ENCODE measurements around the gene VASN.
"Not testable (repeated sequence)": the region's sequence is repeated elsewhere in the genome, so short reads cannot be mapped to it uniquely, and the experiment has no call there.

The VASN gene

DNA sequence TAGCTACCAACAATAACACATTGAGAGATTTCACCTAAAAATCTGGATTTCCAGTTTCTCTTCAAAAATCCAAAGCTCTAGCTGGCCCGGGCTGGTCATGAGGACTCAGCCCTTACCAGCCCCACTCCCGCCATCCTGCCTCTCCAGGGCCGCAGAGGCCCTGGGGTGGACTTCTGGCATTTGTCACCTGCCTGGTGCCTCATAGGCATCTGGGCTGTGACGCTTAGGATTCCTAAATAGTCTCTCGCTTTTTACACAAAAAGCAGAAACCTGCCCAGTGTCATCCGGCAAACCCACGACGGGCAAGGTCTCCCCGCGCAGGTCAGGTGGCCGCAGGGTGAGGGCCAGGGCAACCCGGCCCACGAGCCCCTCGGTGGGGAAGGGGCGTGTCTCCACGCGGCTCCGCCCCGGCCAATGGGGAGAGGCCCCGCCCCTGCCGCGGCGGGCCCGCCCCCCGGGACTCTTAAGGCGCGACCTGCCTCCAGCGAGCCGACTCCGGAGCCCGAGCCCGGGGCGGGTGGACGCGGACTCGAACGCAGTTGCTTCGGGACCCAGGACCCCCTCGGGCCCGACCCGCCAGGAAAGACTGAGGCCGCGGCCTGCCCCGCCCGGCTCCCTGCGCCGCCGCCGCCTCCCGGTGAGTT, at the start of gene VASN:
VASN (plus strand) TSS at position 492 of the 644 bp plus-strand sequence. CDS start 9,030 bp downstream, outside the sequence.
- DNase-seq (ENCODE audit: low read depth): peak; percentile 57

DNA sequence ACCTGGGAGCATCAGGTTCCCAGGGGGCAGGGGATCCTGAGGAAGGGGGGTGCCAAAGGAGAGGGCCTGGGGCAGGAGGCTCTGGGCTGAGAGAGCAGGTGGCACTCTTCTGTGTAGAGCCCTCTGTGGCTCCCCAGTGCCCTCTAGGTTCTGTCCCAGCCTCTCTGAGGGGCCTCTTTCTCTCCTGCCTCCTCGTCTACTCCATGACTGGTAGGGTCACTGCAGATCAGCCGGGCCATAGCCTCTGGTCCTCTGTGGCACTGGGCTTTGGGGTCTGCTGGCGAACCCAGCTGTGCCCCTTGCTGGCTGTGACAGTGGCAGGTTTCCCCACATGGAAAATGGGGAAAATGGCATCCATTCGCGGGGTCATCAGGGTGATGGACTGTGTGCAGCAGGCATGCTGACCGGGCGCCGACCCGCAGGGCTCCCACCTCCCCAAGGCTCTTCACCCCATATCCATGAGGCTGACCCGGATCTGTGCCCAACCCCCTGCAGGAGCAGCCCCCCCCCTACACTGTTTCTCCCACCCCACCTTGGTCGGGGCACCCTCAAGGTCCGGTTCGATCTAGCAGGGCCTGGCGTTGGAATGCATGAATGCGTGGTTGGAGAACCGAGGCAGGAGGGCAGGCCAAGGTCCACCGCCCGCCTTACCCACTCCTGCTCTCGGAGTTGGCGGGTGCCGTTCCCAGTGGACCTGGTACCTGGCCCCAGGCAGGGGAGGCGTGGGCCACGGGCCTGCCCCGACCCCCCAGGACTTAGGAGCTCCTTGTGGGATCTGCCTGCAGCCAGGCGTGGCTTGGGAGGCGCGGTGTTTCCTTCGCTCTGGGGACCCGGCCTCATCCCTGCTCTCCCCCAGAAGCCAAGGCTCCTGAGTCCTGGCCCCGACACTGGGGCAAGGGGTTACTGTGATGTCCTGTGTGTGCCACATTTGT, 49.3 kb upstream of the VASN start:
- DNase-seq (ENCODE audit: low read depth): no peak

DNA sequence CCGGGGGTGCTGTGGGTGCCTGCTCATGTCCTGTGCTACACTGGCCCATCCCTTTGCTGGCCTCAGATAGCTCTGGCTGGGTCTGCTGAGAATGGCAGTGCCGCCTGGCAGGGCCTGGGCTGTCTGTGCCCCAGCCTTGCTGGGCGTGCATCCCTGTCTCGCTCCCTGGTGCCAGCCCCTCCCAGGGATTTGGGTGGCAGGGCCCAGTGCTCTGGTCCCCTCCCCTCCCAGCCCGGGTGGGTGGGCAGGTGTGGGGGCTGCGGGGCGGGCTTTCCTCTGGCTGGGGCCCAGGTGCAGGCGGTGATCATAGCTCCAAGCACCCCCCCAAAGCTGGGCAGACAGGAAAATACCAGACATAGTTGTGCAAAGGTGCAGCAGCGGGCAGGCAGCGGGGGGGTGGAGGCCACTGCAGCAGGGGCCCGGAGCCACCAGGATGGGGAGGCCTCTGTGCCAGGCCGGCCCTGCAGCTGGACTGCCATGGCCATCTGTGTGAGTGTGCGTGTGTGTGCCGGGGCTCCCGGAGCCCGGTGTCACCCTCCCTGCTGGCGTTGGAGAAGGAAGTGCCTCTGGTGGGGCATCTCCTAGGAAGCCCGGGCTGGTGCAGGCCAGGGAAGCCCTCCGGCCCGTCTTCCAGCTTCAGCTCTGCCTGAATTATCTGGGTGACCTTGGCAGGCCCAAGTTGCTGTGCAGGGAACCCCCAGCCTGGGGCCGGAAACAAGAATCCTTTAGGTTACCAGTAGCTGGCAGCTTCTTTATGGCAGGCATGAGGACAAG, 48.4 kb upstream of the VASN start:
- DNase-seq (ENCODE audit: low read depth): no peak

DNA sequence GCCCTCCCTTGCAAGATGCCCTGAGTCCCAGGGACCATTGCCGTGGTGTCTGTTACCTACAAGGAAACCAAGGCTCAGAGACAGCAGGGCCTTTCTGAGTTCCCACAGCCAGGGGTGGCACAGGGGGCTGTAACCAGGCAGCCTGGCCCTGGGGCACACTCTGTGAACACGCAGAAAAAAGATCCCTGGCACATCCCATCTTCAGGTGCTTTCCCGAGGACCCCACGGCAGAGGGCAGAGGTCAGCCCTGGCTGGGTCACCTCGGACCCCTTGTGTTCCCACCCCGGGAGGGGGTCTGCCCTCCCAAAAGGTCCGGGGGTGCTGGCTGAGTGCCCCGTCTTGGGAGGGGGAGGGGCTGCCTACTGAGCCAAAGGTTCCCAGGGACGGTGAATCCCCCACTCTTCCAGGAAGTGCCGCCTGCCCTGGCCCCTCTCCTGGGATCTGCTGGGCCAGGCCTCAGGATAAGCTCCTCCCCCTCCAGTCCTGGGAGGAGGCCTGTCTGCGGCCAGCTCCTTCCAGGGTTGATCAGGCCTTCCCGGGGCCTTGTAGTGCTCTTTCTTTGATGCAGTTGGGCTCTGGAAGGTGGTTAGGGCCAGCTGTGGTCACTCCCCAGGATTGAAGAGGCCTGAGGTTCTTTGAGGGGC, 47.7 kb upstream of the VASN start:
- no peak for DNase-seq (ENCODE audit: low read depth)

DNA sequence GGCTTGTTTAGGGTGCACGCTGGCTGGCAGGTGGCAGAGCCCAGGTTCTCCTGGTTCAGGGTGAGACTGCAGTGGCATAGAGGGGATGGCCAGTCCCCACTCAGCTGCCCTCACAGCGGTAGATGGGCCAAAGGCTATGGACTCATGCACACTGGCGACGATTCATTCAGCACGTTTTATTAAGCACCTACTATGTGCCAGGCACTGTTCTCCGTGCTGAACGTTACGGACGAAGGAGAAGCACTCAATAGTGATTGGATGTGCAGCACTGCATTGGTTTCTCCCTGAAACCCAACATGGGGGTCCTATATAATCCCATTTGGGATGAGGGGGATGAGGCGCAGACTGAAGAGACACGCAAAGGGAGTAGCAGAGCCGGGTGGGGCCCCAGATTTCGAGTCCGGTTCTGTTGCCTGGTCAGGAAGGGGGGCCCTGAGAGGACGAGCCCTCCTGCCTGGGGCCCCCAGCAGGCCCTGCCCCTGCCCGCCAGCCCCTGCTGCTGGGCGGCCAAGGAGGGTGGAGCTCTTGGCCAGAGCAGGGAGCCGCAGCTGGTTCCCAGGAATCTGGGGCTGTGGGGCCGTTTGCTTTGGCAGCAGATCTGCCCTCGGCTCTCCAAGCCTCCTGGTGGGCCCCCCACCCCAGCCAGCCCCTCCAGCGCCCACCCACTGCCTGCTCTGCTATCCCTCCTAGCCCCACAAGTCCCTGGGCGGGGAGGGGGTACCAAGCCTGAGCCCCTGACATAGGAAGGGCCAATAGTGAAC, 47.0 kb upstream of the VASN start:
- no peak for DNase-seq (ENCODE audit: low read depth)

DNA sequence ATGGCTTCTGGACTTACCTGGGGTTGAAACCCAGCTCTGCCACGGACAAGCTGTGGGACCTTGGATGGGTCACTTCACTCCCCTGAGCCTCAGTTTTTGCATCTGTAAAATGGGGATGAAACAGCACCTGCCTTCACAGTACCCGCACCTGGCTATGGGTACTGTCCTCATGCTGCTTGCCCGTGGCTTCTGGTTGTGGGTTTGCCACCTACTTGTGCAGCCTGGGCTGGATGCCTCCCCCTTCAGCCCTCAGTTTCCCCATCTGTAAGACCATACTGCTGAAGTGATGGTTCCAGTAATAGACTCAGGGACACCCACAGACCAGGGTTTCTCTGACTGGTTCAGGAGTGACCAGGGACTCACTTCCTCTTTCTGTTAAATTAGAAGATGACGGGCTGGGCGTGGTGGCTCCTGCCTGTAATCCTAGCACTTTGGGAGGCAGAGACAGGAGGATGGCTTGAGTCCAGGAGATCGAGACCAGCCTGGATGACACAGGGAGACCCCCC, 46.3 kb upstream of the VASN start:
- DNase-seq (ENCODE audit: low read depth): no peak

DNA sequence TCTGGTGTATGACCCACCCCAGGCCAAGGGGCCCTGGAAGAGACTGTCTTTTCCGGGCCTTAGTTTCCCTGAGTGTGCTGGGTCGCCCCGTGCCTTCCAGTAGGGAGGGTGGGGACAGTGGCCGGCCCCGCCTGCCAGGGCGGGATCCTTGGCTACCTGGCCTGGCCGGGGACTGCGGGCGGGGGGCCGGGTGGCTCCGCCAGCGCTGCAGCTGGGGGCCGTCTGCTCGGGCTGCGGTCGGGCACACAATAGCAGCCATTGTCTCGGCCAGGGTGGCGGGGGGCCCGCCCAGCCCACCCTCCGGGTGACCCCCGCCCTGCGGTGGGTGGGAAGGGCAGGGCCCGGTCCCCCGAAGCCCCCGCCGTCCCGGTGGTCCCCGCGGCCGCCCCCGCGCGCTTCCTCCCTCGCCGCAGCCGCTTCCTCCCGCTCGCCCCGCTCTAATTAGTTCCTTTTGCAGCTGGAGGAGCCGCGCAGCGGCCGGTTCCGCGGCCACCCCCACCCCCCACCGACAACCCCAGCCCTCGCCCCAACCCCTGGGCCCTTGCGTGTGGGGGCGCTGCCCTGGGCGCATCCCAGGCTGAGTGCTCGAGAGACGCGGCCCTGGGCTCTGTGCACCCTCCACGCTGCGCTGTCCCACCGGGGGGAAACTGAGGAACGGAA, 44.1 kb upstream of the VASN start:
- no peak for DNase-seq (ENCODE audit: low read depth)

DNA sequence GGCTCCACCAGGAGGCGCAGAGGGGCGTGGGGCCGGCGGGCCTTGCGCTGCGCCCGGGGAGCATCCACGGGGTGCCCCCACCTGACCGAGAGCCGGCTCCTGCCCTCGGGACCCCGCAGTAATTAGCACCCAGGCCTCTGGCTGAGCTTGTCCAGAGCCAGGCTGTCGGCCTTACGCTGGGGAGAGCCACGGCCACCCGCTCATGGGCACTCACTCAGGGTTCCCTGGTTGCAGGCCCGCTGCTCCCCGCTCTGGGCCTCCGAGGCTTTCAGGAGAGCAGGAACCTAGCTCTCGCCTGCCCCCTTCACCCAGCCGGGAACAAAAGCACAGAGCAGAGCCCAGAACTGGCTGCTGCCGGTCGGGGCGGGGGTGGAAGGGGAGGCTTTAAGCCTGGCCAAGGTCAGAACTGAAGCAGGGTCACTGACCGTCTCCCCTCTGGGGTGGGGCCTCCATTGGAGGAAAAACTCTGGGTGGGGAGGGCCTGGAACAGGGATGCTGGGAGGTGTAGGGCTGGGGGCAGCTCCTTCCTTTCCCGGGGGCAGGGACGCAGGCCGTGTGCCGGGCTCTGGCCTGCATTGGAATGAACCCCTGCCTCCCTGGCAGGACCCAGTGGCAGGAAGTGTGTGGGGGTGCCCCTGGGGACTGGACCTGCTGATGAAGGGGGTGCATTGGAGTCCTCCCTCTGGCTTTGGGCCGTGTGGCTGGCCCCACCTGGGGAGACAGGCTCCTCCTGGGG, 43.4 kb upstream of the VASN start:
- DNase-seq (ENCODE audit: low read depth): no peak

DNA sequence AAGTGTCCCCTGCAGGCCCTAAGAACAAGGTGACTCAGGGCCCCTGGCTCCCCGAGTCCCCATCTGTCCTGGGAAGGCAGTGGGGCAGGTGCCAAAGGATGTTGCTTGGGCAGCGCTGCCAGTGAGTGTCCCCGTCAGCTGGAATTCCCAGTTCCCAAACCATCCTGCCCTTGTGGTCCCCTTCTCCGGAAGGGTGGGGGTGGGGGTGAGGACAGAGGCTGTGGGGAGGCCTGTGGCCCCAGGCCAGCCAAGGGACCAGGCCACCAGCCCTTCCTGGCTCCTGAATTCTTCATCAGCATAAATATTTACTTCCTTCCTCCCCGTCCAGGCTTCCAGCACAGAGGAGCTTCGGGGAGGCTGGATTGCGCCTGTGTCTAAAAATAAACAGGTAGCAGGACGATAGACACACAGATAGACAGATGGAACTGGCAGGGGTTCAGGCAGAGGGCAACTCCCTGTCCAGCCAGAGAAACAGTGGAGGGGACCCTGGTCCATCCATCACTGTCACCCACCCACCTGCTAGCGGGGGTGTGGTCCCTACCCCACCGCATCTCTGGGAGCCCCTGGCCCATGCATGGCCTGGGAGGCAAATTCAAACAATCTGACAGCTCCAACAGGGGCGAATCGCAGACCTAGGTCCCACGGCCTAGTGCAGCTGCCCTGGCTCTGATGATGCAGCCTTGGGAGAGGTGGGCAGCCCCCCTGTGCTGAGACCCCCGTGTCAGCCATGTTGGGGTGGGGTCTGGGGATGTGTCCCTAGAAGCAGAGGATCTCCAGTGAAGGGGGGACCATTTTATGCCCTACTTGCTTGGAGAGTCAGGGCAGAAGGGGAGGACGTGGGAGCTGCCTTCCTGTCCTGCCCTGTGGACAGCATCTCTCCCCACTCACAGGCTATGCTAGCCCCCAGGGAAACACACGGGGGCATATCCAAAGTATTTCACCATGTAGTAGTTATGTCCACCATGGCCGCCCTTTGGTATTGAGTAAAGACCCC, 42.6 kb upstream of the VASN start:
- DNase-seq (ENCODE audit: low read depth): no peak

DNA sequence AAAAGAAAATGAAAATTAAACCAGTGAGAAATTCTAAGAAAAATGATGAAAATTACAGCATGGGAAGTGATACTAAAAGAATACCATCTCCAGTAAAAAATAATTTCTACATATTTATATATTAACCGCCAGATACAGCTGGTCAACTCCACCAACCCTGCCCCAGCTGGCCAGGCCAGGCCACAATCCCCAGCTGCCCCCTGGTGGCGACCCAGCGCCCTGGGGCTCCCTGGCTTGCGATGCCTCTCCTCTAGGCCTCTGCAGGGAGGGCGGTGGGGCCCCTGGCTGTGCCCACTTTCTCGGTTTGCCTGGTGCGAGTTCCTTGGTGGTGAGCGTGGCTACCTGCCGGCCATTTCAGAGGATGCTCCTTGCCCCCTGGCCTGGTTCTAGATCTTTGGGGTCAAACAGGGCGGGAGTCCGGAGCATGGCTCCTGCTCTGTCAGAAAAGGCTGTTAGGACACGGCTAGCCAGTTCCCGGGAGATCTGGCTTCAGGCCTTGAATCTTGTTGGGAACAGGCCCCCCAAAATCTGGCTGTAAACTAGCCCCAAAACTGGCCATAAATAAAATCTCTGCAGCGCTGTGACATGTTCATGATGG, 41.3 kb upstream of the VASN start:
- peak; percentile 36 for DNase-seq (ENCODE audit: low read depth)

DNA sequence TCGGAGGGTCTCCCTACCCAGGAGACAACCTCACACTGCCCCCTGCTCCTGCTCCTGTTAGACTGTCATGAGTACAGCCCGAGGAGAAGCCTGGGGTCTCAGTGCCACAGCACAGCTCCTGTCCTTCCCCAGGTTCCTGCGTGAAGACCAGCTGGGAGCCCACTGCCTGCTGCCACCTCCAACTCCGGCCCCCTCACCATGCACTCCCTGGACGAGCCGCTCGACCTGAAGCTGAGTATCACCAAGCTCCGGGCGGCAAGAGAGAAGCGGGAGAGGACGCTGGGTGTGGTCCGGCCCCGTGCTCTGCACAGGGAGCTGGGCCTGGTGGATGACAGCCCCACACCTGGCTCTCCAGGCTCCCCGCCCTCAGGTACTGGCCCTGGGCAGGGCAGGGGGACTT, 39.6 kb upstream of the VASN start:
- no peak for DNase-seq (ENCODE audit: low read depth)

DNA sequence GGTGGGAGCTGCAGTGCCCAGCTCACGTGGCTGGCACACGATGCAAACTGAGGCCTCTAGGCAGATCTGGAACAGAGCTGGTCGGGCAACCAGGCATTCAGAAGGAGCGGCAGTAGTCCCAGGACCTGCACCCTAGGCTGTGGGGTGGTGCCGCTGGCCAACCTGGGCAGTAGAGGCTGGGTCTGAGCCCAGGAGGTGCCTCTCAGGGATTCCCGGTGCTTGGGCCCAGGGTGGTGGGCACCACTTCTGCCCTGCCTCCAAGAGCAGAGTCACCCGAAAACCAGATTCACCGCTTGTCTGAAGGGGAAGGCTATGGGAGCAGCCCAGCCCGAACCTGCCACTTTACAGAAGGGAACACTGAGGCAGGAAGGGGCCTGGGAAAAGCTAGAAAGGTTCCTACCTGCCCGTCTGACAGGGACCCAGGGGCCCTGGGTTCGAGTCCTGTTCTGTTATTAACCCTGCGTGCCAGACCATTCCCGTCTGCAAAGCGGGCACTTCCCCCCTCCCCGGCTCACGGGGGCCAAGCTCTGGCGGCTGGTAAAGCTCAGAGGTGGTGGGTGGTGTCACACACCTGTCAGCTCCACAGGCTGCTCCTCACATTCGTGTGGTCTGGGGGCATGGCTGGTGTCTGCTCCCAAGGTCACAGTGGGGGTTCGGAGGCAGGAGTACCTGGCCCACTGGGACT, 38.9 kb upstream of the VASN start:
- DNase-seq (ENCODE audit: low read depth): no peak

DNA sequence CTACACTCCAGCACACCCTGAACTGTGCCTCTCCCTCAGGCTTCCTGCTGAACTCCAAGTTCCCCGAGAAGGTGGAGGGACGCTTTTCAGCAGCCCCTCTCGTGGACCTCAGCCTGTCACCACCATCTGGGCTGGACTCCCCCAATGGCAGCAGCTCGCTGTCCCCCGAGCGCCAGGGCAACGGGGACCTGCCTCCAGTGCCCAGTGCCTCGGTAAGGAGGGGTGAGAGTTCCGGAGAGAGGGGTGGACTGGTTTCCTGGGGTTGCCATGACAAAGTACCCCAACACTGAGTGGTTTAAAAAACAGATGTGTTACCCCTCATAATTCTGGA, 38.4 kb upstream of the VASN start:
- no peak for DNase-seq (ENCODE audit: low read depth)

DNA sequence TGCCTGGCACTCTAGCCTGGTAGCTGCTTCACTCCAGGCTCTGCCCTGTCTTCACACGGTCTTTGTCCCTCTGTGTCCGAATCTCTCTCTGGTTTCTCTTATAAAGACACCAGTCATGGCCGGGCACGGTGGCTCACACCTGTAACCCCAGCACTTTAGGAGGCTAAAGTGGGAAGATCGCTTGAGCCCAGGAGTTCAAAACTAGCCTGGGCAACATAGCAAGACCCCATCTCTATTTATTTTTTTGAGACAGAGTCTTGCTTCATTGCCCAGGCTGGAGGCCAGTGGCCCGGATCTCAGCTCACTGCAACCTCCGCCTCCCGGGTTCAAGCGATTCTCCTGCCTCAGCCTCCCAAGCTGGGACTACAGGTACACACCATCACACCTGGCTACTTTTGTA, 37.9 kb upstream of the VASN start:
- not testable (repeated sequence) for DNase-seq (ENCODE audit: low read depth)

DNA sequence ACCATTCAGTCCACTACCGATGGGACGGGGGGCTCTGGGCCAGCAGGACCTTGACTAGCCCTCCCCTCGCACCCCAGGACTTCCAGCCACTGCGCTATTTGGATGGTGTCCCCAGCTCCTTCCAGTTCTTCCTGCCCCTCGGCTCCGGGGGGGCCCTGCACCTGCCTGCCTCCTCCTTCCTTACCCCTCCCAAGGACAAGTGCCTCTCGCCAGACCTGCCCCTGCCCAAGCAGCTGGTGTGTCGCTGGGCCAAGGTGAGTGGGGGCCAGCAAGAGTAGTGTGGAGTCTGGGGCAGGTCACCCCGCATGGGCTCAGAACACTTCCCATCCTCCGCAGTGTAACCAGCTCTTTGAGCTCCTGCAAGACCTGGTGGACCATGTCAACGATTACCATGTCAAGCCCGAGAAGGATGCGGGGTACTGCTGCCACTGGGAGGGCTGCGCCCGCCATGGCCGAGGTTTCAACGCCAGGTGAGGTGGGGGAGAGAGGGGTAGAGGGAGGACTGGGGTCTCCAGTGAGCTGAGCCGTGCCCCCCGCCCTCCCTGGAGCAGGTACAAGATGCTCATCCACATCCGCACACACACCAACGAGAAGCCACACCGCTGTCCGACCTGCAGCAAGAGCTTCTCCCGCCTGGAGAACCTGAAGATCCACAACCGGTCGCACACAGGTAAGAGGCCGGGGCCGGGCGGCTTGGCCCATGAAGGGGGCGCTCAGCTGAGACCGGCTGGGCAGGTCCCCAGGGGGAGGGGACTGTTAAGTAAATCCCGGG, 36.7 kb upstream of the VASN start:
- no peak for DNase-seq (ENCODE audit: low read depth)

DNA sequence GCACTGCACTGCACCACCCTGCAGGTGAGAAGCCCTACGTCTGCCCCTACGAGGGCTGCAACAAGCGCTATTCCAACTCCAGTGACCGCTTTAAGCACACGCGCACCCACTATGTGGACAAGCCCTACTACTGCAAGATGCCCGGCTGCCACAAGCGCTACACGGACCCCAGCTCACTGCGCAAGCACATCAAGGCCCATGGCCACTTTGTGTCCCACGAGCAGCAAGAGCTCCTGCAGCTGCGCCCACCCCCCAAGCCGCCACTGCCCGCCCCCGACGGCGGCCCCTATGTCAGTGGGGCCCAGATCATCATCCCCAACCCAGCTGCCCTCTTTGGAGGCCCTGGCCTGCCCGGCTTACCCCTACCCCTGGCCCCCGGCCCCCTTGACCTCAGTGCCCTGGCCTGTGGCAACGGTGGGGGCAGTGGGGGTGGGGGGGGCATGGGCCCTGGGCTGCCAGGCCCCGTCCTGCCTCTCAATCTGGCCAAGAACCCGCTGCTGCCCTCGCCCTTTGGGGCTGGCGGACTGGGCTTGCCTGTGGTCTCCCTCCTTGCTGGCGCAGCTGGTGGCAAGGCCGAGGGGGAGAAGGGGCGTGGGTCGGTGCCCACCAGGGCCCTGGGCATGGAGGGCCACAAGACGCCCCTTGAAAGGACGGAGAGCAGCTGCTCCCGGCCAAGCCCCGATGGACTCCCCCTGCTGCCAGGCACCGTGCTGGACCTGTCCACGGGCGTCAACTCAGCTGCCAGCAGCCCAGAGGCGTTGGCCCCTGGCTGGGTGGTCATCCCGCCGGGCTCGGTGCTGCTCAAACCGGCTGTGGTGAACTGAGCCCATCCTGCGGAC, 34.7 kb upstream of the VASN start:
- DNase-seq (ENCODE audit: low read depth): no peak
